ENCODE data around the gene POLR3GL.
A peak's percentile ranks its signal among the peaks of the same experiment; 100 is the strongest.

POLR3GL gene

GRCh38 chr1:145962157-145963102, 2.1 kb upstream of the POLR3GL start:
- TF ChIP-seq SUZ12 (IDR thresholded peaks at IDR 0.05; ENCODE audit: extremely low read depth, insufficient read depth, insufficient read length) (no peak), ZNF274 (IDR thresholded peaks at IDR 0.05; ENCODE audit: low read depth, low read length) (no peak), YY1 (IDR thresholded peaks at IDR 0.05; ENCODE audit: insufficient read depth, insufficient read length) (no peak)
- Histone ChIP-seq H3K27me3 (ENCODE audit: insufficient read depth, insufficient read length) (peaks cover 75% of the 10 kb centered on the region), H3K9ac (ENCODE audit: insufficient read length, low read depth) (peak overlapping the region; percentile 83), H3K4me1 (ENCODE audit: insufficient read depth, insufficient read length) (peaks cover 20% of the 10 kb centered on the region), H3K36me3 (ENCODE audit: insufficient read depth, insufficient read length, low read length) (no peaks in the 10 kb centered on the region), H3K9me3 (ENCODE audit: insufficient read depth, low read length) (peaks cover 8% of the 10 kb centered on the region), H3K4me3 (ENCODE audit: insufficient read length, low read depth) (peak overlapping the region; percentile 80)
- no peak for DNase-seq (ENCODE audit: low read depth, low spot score)

- no peak overlapping the region for H3K9ac ChIP-seq (ENCODE audit: insufficient read length, low read depth)
- no peak overlapping the region for H3K4me3 ChIP-seq (ENCODE audit: insufficient read length, low read depth)
- H3K9me3 ChIP-seq (ENCODE audit: insufficient read depth, low read length), result peaks cover 16% of the 10 kb centered on the region
- H3K27me3 ChIP-seq (ENCODE audit: insufficient read depth, insufficient read length), result peaks cover 70% of the 10 kb centered on the region
- TF ChIP-seq SUZ12 (IDR thresholded peaks at IDR 0.05; ENCODE audit: extremely low read depth, insufficient read depth, insufficient read length), result no peak
- no peak for TF ChIP-seq ZNF274 (IDR thresholded peaks at IDR 0.05; ENCODE audit: low read depth, low read length)
- no peak for TF ChIP-seq YY1 (IDR thresholded peaks at IDR 0.05; ENCODE audit: insufficient read depth, insufficient read length)
- no peaks in the 10 kb centered on the region for H3K36me3 ChIP-seq (ENCODE audit: insufficient read depth, insufficient read length, low read length)
- DNase-seq (ENCODE audit: low read depth, low spot score), result no peak
- peaks cover 20% of the 10 kb centered on the region for H3K4me1 ChIP-seq (ENCODE audit: insufficient read depth, insufficient read length)
These were observed 1.0 kb upstream of the POLR3GL start for GRCh38 chr1:145963265-145964019.

GRCh38 chr1:145965119-145965744, 742 bp downstream of the POLR3GL start:
- Histone ChIP-seq H3K9ac (ENCODE audit: insufficient read length, low read depth) (peak overlapping the region; percentile 77), H3K4me3 (ENCODE audit: insufficient read length, low read depth) (peak overlapping the region; percentile 59), H3K4me1 (ENCODE audit: insufficient read depth, insufficient read length) (peaks cover 17% of the 10 kb centered on the region), H3K9me3 (ENCODE audit: insufficient read depth, low read length) (peaks cover 16% of the 10 kb centered on the region), H3K36me3 (ENCODE audit: insufficient read depth, insufficient read length, low read length) (no peaks in the 10 kb centered on the region), H3K27me3 (ENCODE audit: insufficient read depth, insufficient read length) (peaks cover 53% of the 10 kb centered on the region)
- DNase-seq (ENCODE audit: low read depth, low spot score), result no peak
- TF ChIP-seq YY1 (IDR thresholded peaks at IDR 0.05; ENCODE audit: insufficient read depth, insufficient read length) (no peak), SUZ12 (IDR thresholded peaks at IDR 0.05; ENCODE audit: extremely low read depth, insufficient read depth, insufficient read length) (no peak), ZNF274 (IDR thresholded peaks at IDR 0.05; ENCODE audit: low read depth, low read length) (no peak)

GRCh38 chr1:145967288-145967687, 2.8 kb downstream of the POLR3GL start:
- no peak overlapping the region for H3K9ac ChIP-seq (ENCODE audit: insufficient read length, low read depth)
- no peak for DNase-seq (ENCODE audit: low read depth, low spot score)
- peaks cover 16% of the 10 kb centered on the region for H3K9me3 ChIP-seq (ENCODE audit: insufficient read depth, low read length)
- peaks cover 32% of the 10 kb centered on the region for H3K27me3 ChIP-seq (ENCODE audit: insufficient read depth, insufficient read length)
- no peaks in the 10 kb centered on the region for H3K36me3 ChIP-seq (ENCODE audit: insufficient read depth, insufficient read length, low read length)
- no peak overlapping the region for H3K4me3 ChIP-seq (ENCODE audit: insufficient read length, low read depth)
- no peak for TF ChIP-seq SUZ12 (IDR thresholded peaks at IDR 0.05; ENCODE audit: extremely low read depth, insufficient read depth, insufficient read length)
- TF ChIP-seq YY1 (IDR thresholded peaks at IDR 0.05; ENCODE audit: insufficient read depth, insufficient read length), result no peak
- no peak for TF ChIP-seq ZNF274 (IDR thresholded peaks at IDR 0.05; ENCODE audit: low read depth, low read length)
- H3K4me1 ChIP-seq (ENCODE audit: insufficient read depth, insufficient read length), result peaks cover 4% of the 10 kb centered on the region

- Histone ChIP-seq H3K27me3 (ENCODE audit: insufficient read depth, insufficient read length) (no peaks in the 10 kb centered on the region), H3K9me3 (ENCODE audit: insufficient read depth, low read length) (peaks cover 6% of the 10 kb centered on the region), H3K4me1 (ENCODE audit: insufficient read depth, insufficient read length) (no peaks in the 10 kb centered on the region), H3K36me3 (ENCODE audit: insufficient read depth, insufficient read length, low read length) (no peaks in the 10 kb centered on the region), H3K4me3 (ENCODE audit: insufficient read length, low read depth) (no peak overlapping the region), H3K9ac (ENCODE audit: insufficient read length, low read depth) (no peak overlapping the region)
- TF ChIP-seq ZNF274 (IDR thresholded peaks at IDR 0.05; ENCODE audit: low read depth, low read length) (no peak), SUZ12 (IDR thresholded peaks at IDR 0.05; ENCODE audit: extremely low read depth, insufficient read depth, insufficient read length) (no peak), YY1 (IDR thresholded peaks at IDR 0.05; ENCODE audit: insufficient read depth, insufficient read length) (no peak)
- no peak for DNase-seq (ENCODE audit: low read depth, low spot score)
These were observed 8.1 kb downstream of the POLR3GL start for GRCh38 chr1:145972580-145972979.

- no peak for TF ChIP-seq ZNF274 (IDR thresholded peaks at IDR 0.05; ENCODE audit: low read depth, low read length)
- no peak for TF ChIP-seq SUZ12 (IDR thresholded peaks at IDR 0.05; ENCODE audit: extremely low read depth, insufficient read depth, insufficient read length)
- TF ChIP-seq YY1 (IDR thresholded peaks at IDR 0.05; ENCODE audit: insufficient read depth, insufficient read length), result no peak
- Histone ChIP-seq H3K27me3 (ENCODE audit: insufficient read depth, insufficient read length) (no peaks in the 10 kb centered on the region), H3K36me3 (ENCODE audit: insufficient read depth, insufficient read length, low read length) (no peaks in the 10 kb centered on the region), H3K9me3 (ENCODE audit: insufficient read depth, low read length) (no peaks in the 10 kb centered on the region), H3K4me3 (ENCODE audit: insufficient read length, low read depth) (no peak overlapping the region), H3K9ac (ENCODE audit: insufficient read length, low read depth) (no peak overlapping the region), H3K4me1 (ENCODE audit: insufficient read depth, insufficient read length) (peaks cover 6% of the 10 kb centered on the region)
- no peak for DNase-seq (ENCODE audit: low read depth, low spot score)
These were observed 10.2 kb downstream of the POLR3GL start for GRCh38 chr1:145974721-145975120.
